HL-60/S4 treated with retinoic acid at 250 ng/mL for 4 days and 3 days (cell line): ENCODE data around the gene PRIM2.
"Not testable (repeated sequence)": the region's sequence is repeated elsewhere in the genome, so short reads cannot be mapped to it uniquely, and the experiment has no call there.

Experiments
- in situ Hi-C: fragments of 300-500 bp; cut with MboI; formaldehyde crosslinking; loops from 2 replicates; pipeline ENCODE4 v1.7.0; 2022; ENCODE audit warnings: low sequenced_read_pairs

PRIM2 gene

GRCh38 chr6:57572844-57573243, 255.4 kb downstream of the PRIM2 start:
- in situ Hi-C loops: not testable (repeated sequence)

- in situ Hi-C loops: not testable (repeated sequence)
Observed at GRCh38 chr6:57577023-57577422, 259.6 kb downstream of the PRIM2 start.

- in situ Hi-C loops: not testable (repeated sequence)
Observed at GRCh38 chr6:57579489-57579888, 262.1 kb downstream of the PRIM2 start.

GRCh38 chr6:57581586-57581985, 264.2 kb downstream of the PRIM2 start:
- in situ Hi-C loops: not testable (repeated sequence)

- in situ Hi-C loops: not testable (repeated sequence)
Observed at GRCh38 chr6:57601105-57601504, 283.7 kb downstream of the PRIM2 start.

- in situ Hi-C loops: not testable (repeated sequence)
Observed at GRCh38 chr6:57605303-57605702, 287.9 kb downstream of the PRIM2 start.

GRCh38 chr6:57606331-57606730, 288.9 kb downstream of the PRIM2 start:
- in situ Hi-C loops: not testable (repeated sequence)

- in situ Hi-C loops: not testable (repeated sequence)
Observed at GRCh38 chr6:57610612-57611011, 293.2 kb downstream of the PRIM2 start.

- in situ Hi-C loops: not testable (repeated sequence)
Observed at GRCh38 chr6:57618959-57619358, 301.5 kb downstream of the PRIM2 start.

GRCh38 chr6:57631773-57632172, 314.3 kb downstream of the PRIM2 start:
- in situ Hi-C loops: not testable (repeated sequence)

- in situ Hi-C loops: not testable (repeated sequence)
Observed at GRCh38 chr6:57658526-57658925, 341.1 kb downstream of the PRIM2 start.

- in situ Hi-C loops: not testable (repeated sequence)
Observed at GRCh38 chr6:57659794-57660193, 342.4 kb downstream of the PRIM2 start.

GRCh38 chr6:57660940-57661339, 343.5 kb downstream of the PRIM2 start:
- in situ Hi-C loops: not testable (repeated sequence)

GRCh38 chr6:57668108-57668507, 350.7 kb downstream of the PRIM2 start:
- in situ Hi-C loops: not testable (repeated sequence)

GRCh38 chr6:57671237-57671636, 353.8 kb downstream of the PRIM2 start:
- in situ Hi-C loops: not testable (repeated sequence)

GRCh38 chr6:57671937-57672627, 354.7 kb downstream of the PRIM2 start:
- in situ Hi-C loops: not testable (repeated sequence)

- in situ Hi-C loops: not testable (repeated sequence)
Observed at GRCh38 chr6:57673281-57673680, 355.9 kb downstream of the PRIM2 start.

GRCh38 chr6:57675386-57675785, 358.0 kb downstream of the PRIM2 start:
- in situ Hi-C loops: not testable (repeated sequence)

- in situ Hi-C loops: not testable (repeated sequence)
Observed at GRCh38 chr6:57696382-57696781, 379.0 kb downstream of the PRIM2 start.
